ENCODE data around the gene ALPL.
"Not testable (repeated sequence)": the region's sequence is repeated elsewhere in the genome, so short reads cannot be mapped to it uniquely, and the experiment has no call there.

DNA sequence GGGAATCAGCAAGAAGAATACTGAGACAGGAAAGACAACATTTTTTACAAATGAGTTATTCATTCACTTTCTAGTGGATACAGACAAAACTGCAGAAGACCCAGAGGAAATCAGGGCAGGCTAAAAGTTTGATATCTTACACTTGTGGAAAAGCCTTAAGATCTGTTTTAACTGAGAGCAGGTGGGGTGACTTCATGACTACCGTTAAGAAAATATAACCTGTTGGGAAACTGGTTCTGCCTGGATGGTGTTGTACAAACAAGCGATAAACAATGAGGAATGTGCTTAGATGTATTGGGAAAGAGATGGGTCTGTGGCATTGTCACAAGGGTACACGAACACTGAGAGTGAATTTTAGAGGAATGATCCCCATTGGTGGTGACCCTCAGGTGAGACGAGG is 41.3 kb upstream of the ALPL start:
- not testable (repeated sequence) for TF ChIP-seq SMC3 (conservative IDR thresholded peaks at IDR 0.05; ENCODE audit: poor library complexity); TAF1 (IDR thresholded peaks at IDR 0.05; ENCODE audit: low read depth); EP300 (conservative IDR thresholded peaks at IDR 0.05; ENCODE audit: poor library complexity, severe bottlenecking); POLR2AphosphoS5 (IDR thresholded peaks at IDR 0.05); RAD21 (conservative IDR thresholded peaks at IDR 0.05); EZH2 (IDR thresholded peaks at IDR 0.05; ENCODE audit: borderline replicate concordance, insufficient read depth, low read length, poor library complexity, severe bottlenecking); MXI1 (conservative IDR thresholded peaks at IDR 0.05; ENCODE audit: poor library complexity, severe bottlenecking)
- TF ChIP-seq, protein P1, sequence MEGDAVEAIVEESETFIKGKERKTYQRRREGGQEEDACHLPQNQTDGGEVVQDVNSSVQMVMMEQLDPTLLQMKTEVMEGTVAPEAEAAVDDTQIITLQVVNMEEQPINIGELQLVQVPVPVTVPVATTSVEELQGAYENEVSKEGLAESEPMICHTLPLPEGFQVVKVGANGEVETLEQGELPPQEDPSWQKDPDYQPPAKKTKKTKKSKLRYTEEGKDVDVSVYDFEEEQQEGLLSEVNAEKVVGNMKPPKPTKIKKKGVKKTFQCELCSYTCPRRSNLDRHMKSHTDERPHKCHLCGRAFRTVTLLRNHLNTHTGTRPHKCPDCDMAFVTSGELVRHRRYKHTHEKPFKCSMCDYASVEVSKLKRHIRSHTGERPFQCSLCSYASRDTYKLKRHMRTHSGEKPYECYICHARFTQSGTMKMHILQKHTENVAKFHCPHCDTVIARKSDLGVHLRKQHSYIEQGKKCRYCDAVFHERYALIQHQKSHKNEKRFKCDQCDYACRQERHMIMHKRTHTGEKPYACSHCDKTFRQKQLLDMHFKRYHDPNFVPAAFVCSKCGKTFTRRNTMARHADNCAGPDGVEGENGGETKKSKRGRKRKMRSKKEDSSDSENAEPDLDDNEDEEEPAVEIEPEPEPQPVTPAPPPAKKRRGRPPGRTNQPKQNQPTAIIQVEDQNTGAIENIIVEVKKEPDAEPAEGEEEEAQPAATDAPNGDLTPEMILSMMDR (IDR thresholded peaks at IDR 0.05; ENCODE audit: poor library complexity, severe bottlenecking), result not testable (repeated sequence)
- TF ChIP-seq, protein P2, sequence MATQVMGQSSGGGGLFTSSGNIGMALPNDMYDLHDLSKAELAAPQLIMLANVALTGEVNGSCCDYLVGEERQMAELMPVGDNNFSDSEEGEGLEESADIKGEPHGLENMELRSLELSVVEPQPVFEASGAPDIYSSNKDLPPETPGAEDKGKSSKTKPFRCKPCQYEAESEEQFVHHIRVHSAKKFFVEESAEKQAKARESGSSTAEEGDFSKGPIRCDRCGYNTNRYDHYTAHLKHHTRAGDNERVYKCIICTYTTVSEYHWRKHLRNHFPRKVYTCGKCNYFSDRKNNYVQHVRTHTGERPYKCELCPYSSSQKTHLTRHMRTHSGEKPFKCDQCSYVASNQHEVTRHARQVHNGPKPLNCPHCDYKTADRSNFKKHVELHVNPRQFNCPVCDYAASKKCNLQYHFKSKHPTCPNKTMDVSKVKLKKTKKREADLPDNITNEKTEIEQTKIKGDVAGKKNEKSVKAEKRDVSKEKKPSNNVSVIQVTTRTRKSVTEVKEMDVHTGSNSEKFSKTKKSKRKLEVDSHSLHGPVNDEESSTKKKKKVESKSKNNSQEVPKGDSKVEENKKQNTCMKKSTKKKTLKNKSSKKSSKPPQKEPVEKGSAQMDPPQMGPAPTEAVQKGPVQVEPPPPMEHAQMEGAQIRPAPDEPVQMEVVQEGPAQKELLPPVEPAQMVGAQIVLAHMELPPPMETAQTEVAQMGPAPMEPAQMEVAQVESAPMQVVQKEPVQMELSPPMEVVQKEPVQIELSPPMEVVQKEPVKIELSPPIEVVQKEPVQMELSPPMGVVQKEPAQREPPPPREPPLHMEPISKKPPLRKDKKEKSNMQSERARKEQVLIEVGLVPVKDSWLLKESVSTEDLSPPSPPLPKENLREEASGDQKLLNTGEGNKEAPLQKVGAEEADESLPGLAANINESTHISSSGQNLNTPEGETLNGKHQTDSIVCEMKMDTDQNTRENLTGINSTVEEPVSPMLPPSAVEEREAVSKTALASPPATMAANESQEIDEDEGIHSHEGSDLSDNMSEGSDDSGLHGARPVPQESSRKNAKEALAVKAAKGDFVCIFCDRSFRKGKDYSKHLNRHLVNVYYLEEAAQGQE (IDR thresholded peaks at IDR 0.05; ENCODE audit: borderline replicate concordance), result not testable (repeated sequence)

Measured in neural cell (in vitro differentiated cells).